DOHH2 (cell line): Measurements from ENCODE around the gene DNAH10.

Experiments
- H3F3A ChIP-seq: fragments of 200-600 bp; sonication (generic), shearing (Covaris generic); 2 replicates; pipeline ENCODE4 v1.6.0; 2016; ENCODE audit warnings: antibody characterized with exemption, mild to moderate bottlenecking; ENCODE audit not compliant: control insufficient read depth, insufficient read depth
- H3K27ac ChIP-seq: fragments of 200-600 bp; sonication (generic); 2 replicates; pipeline ENCODE4 v1.5.1; 2014; ENCODE audit warnings: low read depth, mild to moderate bottlenecking, low read length, moderate library complexity
- H3K27me3 ChIP-seq: fragments of 200-600 bp; sonication (generic); 2 replicates; pipeline ENCODE4 v1.6.1; 2014; ENCODE audit warnings: mild to moderate bottlenecking, low read length, mixed read lengths; ENCODE audit not compliant: control insufficient read depth
- H3K36me3 ChIP-seq: fragments of 200-600 bp; sonication (generic); 2 replicates; pipeline ENCODE4 v1.6.1; 2014; ENCODE audit warnings: mild to moderate bottlenecking, low read length, moderate library complexity, mixed read lengths; ENCODE audit not compliant: control insufficient read depth
- H3K4me1 ChIP-seq: fragments of 200-600 bp; sonication (generic); 2 replicates; pipeline ENCODE4 v1.6.1; 2014; ENCODE audit warnings: mild to moderate bottlenecking, low read length, mixed read lengths; ENCODE audit not compliant: control insufficient read depth
- H3K4me2 ChIP-seq: fragments of 200-600 bp; sonication (generic); 2 replicates; pipeline ENCODE4 v1.6.0; 2014; ENCODE audit warnings: mild to moderate bottlenecking, low read length, moderate library complexity
- H3K4me3 ChIP-seq: fragments of 200-600 bp; sonication (generic); 2 replicates; pipeline ENCODE4 v1.5.1; 2014; ENCODE audit warnings: mild to moderate bottlenecking, low read length, mixed read lengths
- H3K79me2 ChIP-seq: fragments of 200-600 bp; sonication (generic); 2 replicates; pipeline ENCODE4 v1.6.1; 2014; ENCODE audit warnings: mild to moderate bottlenecking, low read length, mixed read lengths; ENCODE audit not compliant: control insufficient read depth
- H3K9me2 ChIP-seq: fragments of 200-600 bp; sonication (generic); replicated peaks from 2 replicates; pipeline ENCODE4 v1.6.1; 2014; ENCODE audit warnings: mild to moderate bottlenecking, low read length, mixed read lengths; ENCODE audit not compliant: control insufficient read depth
- H3K9me3 ChIP-seq: fragments of 200-600 bp; sonication (generic); 2 replicates; pipeline ENCODE4 v1.6.1; 2014; ENCODE audit warnings: antibody characterized with exemption, low read length, mixed read lengths; ENCODE audit not compliant: control insufficient read depth, insufficient read depth
- H4K20me1 ChIP-seq: fragments of 200-600 bp; sonication (generic); 2 replicates; pipeline ENCODE4 v1.6.0; 2014; ENCODE audit warnings: low read depth, mild to moderate bottlenecking, antibody characterized with exemption, low read length, moderate library complexity; ENCODE audit not compliant: control insufficient read depth, insufficient read depth
- EZH2phosphoT487 ChIP-seq: fragments of 200-600 bp; sonication (generic); IDR thresholded peaks from 2 replicates; pipeline ENCODE4 v1.6.1; 2017; ENCODE audit warnings: borderline replicate concordance, mild to moderate bottlenecking, antibody characterized with exemption, low read length, moderate library complexity, mixed read lengths
- TF ChIP-seq, protein P1 (sequence below): fragments of 200-600 bp; sonication (generic); IDR thresholded peaks from one replicate; pipeline ENCODE4 v1.5.1; 2014; ENCODE audit warnings: antibody characterized with exemption, mild to moderate bottlenecking, low read depth, low read length; ENCODE audit not compliant: poor library complexity, severe bottlenecking

The DNAH10 gene

GRCh38 chr12:123713398-123713797 lies 48.7 kb upstream of the DNAH10 start:
- Histone ChIP-seq H3K4me3 (peak overlapping the region; percentile 99), H4K20me1 (peaks cover 17% of the 10 kb centered on the region; the same call in 1 of the 2 replicates), H3K36me3 (peaks cover 17% of the 10 kb centered on the region), H3K4me1 (peaks cover 30% of the 10 kb centered on the region), H3K9me3 (no peaks in the 10 kb centered on the region), H3K79me2 (peaks cover 51% of the 10 kb centered on the region), H3K4me2 (peak overlapping the region; percentile 100), H3K9me2 (no peaks in the 10 kb centered on the region), H3F3A (no peaks in the 10 kb centered on the region), H3K27ac (no peak overlapping the region), H3K27me3 (no peaks in the 10 kb centered on the region)
- TF ChIP-seq EZH2phosphoT487: no peak
- TF ChIP-seq, protein P1, sequence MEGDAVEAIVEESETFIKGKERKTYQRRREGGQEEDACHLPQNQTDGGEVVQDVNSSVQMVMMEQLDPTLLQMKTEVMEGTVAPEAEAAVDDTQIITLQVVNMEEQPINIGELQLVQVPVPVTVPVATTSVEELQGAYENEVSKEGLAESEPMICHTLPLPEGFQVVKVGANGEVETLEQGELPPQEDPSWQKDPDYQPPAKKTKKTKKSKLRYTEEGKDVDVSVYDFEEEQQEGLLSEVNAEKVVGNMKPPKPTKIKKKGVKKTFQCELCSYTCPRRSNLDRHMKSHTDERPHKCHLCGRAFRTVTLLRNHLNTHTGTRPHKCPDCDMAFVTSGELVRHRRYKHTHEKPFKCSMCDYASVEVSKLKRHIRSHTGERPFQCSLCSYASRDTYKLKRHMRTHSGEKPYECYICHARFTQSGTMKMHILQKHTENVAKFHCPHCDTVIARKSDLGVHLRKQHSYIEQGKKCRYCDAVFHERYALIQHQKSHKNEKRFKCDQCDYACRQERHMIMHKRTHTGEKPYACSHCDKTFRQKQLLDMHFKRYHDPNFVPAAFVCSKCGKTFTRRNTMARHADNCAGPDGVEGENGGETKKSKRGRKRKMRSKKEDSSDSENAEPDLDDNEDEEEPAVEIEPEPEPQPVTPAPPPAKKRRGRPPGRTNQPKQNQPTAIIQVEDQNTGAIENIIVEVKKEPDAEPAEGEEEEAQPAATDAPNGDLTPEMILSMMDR: no peak

DNA sequence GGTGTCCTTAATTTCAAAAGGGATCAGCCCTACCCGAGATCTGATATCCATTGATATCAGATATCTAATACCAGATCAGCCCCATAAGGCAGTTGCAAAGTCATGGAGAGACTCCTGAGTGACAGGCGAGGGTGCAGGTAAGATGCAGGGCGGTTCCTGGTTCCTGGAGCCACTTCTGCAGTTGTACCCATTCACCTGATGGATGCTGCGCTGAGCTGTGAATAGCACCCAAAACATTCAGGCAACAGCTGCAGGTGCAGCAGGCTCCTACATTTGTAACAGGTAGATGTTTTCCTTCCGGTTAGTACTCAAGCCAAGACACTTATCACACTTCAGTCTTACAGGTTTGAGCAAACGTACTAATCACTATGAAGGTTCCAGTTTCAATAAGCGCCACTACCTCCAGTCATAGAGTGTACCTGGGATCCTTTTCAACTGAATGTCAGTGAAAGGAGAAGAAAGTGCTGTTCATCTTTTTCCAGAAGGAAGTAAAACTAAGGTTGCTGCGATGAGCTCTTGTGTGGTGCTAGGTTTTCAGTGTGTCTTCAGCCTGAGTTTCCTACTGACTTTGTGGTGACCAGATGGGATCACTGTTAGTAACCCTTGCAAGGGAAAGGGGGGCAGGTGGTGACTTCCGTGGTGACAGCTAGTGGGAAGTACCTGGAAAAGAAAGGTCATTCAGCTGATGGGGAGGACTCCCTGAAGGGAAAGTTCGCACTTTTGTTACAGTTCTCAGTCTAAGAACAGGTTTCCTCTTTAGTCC lies 48.1 kb upstream of the DNAH10 start:
- H3K27ac ChIP-seq: no peak overlapping the region
- TF ChIP-seq, protein P1: no peak
- no peak for TF ChIP-seq EZH2phosphoT487
- H3K79me2 ChIP-seq: peaks cover 51% of the 10 kb centered on the region
- peaks cover 17% of the 10 kb centered on the region; the same call in 1 of the 2 replicates for H4K20me1 ChIP-seq
- H3K4me2 ChIP-seq: peak overlapping the region; percentile 100
- H3F3A ChIP-seq: no peaks in the 10 kb centered on the region
- no peaks in the 10 kb centered on the region for H3K9me3 ChIP-seq
- peak overlapping the region; percentile 99 for H3K4me3 ChIP-seq
- peaks cover 18% of the 10 kb centered on the region for H3K36me3 ChIP-seq
- H3K9me2 ChIP-seq: no peaks in the 10 kb centered on the region
- no peaks in the 10 kb centered on the region for H3K27me3 ChIP-seq
- peaks cover 30% of the 10 kb centered on the region for H3K4me1 ChIP-seq

- Histone ChIP-seq H3K27me3 (no peaks in the 10 kb centered on the region), H3K9me2 (no peaks in the 10 kb centered on the region), H4K20me1 (peaks cover 17% of the 10 kb centered on the region; the same call in 1 of the 2 replicates), H3K27ac (no peak overlapping the region), H3K4me1 (peaks cover 30% of the 10 kb centered on the region), H3F3A (no peaks in the 10 kb centered on the region), H3K9me3 (no peaks in the 10 kb centered on the region), H3K79me2 (peaks cover 51% of the 10 kb centered on the region), H3K36me3 (peaks cover 28% of the 10 kb centered on the region), H3K4me3 (no peak overlapping the region), H3K4me2 (no peak overlapping the region)
- TF ChIP-seq EZH2phosphoT487: no peak
- TF ChIP-seq, protein P1: no peak
Observed at GRCh38 chr12:123715195-123715594, 46.9 kb upstream of the DNAH10 start.
